K562 (cell line): Measurements from ENCODE around the gene TMEM273. TPM values are rescaled to one million over a fixed set of nuclear protein-coding genes. Genes with fewer than 3 reads are reported as not detected.

Experiments
- ARID4B ChIP-seq: sonication (generic); formaldehyde crosslinking; IDR thresholded peaks from 2 replicates; pipeline ENCODE4 v1.8.0; 2022; ENCODE audit warnings: mild to moderate bottlenecking, missing genetic modification reagents
- CHD4 ChIP-seq: fragments of 200-600 bp; sonication (generic); IDR thresholded peaks from 3 replicates; pipeline ENCODE4 v1.6.1; 2012; ENCODE audit warnings: low read depth, mild to moderate bottlenecking, mixed read lengths, low read length, inconsistent platforms; ENCODE audit not compliant: insufficient read depth, insufficient replicate concordance, poor library complexity, severe bottlenecking
- IRF2 ChIP-seq: sonication (generic); formaldehyde crosslinking; IDR thresholded peaks from 2 replicates; pipeline ENCODE4 v1.8.1; 2022; ENCODE audit warnings: mild to moderate bottlenecking, missing genetic modification reagents
- RBM15 ChIP-seq: fragments of 200-400 bp; formaldehyde crosslinking; IDR thresholded peaks from 2 replicates; pipeline ENCODE4 v1.6.1; 2018; ENCODE audit warnings: mild to moderate bottlenecking, low read length, moderate library complexity; ENCODE audit not compliant: insufficient read depth
- REST ChIP-seq, 2 experiments: fragments of 450-650 bp; formaldehyde crosslinking in 1 of 2; IDR thresholded peaks; 2 replicates each; pipeline versions ENCODE4 v1.4.0 to v1.6.1; 2014 to 2020; ENCODE audit warnings: mild to moderate bottlenecking in 2 of 2, borderline replicate concordance in 1 of 2, low read depth in 1 of 2
- TARDBP ChIP-seq: fragments of 450-650 bp; IDR thresholded peaks from 2 replicates; pipeline ENCODE4 v1.6.1; 2016
- ZBTB11 ChIP-seq, 3 experiments: fragments of 200-800 bp in 1 of 3; fragments of 250-450 bp in 1 of 3; fragments of 450-650 bp in 1 of 3; sonication (Bioruptor Pico) in 1 of 3; sonication (Bioruptor generic) in 1 of 3; formaldehyde crosslinking in 1 of 3; IDR thresholded peaks; 2 replicates each; pipeline versions ENCODE4 v1.6.1 to v1.8.0; 2016 to 2022; ENCODE audit warnings: mild to moderate bottlenecking in 2 of 3, missing genetic modification characterization in 2 of 3, missing compliant biosample characterization in 1 of 3, moderate library complexity in 1 of 3
- ZNF384 ChIP-seq: IDR thresholded peaks from 2 replicates; pipeline ENCODE4 v1.6.1; 2012; ENCODE audit warnings: low read depth, low read length, improper control_type of control experiment
- ZSCAN29 ChIP-seq: fragments of 450-650 bp; IDR thresholded peaks from 2 replicates; pipeline ENCODE4 v1.6.1; 2017
- polyA plus RNA-seq, 8 experiments: library from polyadenylated mRNA; depleted of rRNA in 4 of 8; stranded (reverse) in 5 of 8; unstranded in 3 of 8; fragments of >200 nt; fragmentation: Nextera tagmentation in 2 of 8; fragmentation: Illumina TruSeq in 1 of 8; extraction: Ambion mirVana in 2 of 8; extraction: Trizol in 1 of 8; gene quantifications; 2 replicates each; pipeline versions ENCODE4 v1.2.1 to v1.2.3, GENCODE V29; 2011 to 2014; ENCODE audit warnings: inconsistent platforms in 1 of 8, missing spikeins in 1 of 8
- total RNA-seq, 7 experiments: library from RNA; depleted of rRNA in 6 of 7; stranded (reverse); fragments of >200 nt in 6 of 7; fragmentation: Illumina TruSeq in 2 of 7; extraction: Trizol in 2 of 7; gene quantifications; 2 replicates each; pipeline versions ENCODE4 v1.2.1 to v1.2.3, GENCODE V29; 2011 to 2021; ENCODE audit warnings: low replicate concordance in 1 of 7
- TF ChIP-seq, protein P1 (sequence below): fragments of 250-450 bp; sonication (Bioruptor Pico); IDR thresholded peaks from 2 replicates; pipeline ENCODE4 v1.5.0; 2021

Gene TMEM273
- total and polyA plus RNA-seq, 9 of the 15 experiments (the other 6 are each of a cell fraction or from before 2014, with no cell fraction given): 39.2 to 131 (median 95.6) TPM

- TF ChIP-seq REST (IDR thresholded peaks at IDR 0.05; ENCODE audit: borderline replicate concordance) (no peak), REST (CRISPR knock-in tag; IDR thresholded peaks at IDR 0.05; ENCODE audit: low read depth) (no peak), TARDBP (no peak), ARID4B (CRISPR knock-in tag) (no peak), RBM15 (no peak), CHD4 (no peak), IRF2 (CRISPR knock-in tag) (no peak), ZBTB11 (CRISPR knock-in tag; IDR thresholded peaks at IDR 0.05) (no peak), ZSCAN29 (no peak), ZNF384 (no peak)
- TF ChIP-seq, protein P1, sequence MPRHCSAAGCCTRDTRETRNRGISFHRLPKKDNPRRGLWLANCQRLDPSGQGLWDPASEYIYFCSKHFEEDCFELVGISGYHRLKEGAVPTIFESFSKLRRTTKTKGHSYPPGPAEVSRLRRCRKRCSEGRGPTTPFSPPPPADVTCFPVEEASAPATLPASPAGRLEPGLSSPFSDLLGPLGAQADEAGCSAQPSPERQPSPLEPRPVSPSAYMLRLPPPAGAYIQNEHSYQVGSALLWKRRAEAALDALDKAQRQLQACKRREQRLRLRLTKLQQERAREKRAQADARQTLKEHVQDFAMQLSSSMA (CRISPR knock-in tag): no peak
Observed at GRCh38 chr10:49212783-49213182, 24.6 kb upstream of the TMEM273 start (continued).
